Measurements from ENCODE around the gene SLC24A4.

- TF ChIP-seq CTCF (IDR thresholded peaks at IDR 0.05) = no peak
- no peak for TF ChIP-seq POLR2AphosphoS5 (IDR thresholded peaks at IDR 0.05)
- no peak for TF ChIP-seq POLR2A (IDR thresholded peaks at IDR 0.05)
These were observed 48.9 kb upstream of the SLC24A4 start for GRCh38 chr14:92274055-92274454.

All from breast epithelium (tissue), 3 donors.